NCI-H2081 treated with DMSO at 0.1 percent for 48 hours (cell line): ENCODE measurements around the gene METTL25B.
A peak's percentile ranks its signal among the peaks of the same experiment; 100 is the strongest.

ENCODE experiments used
- DNase-seq: peaks from one replicate; lab custom pipeline; 2025; lab: John Stamatoyannopoulos, UW

Gene METTL25B

DNA sequence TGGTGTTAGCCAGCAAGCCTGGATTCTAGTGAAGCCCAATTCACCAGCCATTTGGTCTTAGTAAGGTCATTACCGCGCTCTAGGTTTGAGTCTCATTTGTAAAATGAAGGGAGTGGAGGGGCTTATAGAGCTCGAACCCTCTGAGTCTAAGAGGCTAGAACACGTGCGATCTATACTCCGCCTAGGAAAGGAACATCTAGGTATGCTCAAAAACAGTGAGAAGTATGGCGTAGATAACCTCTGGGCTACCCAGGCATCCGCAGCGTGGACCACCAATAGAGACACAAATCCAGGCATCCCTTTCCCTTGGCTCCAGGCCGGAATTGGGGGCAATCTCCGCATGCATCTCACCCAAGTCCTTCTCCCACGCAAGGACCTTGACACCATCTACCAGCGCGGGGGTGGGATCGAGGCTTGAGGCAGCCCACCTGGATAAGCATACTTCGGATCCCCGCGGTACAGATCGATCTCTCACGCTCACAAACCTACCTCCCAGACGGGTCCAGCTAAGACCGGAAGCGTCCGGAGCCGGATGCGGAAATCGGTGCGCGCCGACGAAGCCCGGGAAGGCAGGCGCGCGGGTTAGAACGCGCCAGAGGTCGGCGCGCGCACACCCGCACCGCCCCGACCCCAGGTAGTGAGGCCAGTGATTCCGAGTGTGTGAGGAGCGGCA is at the start of gene METTL25B:
Gene METTL25B, plus strand, starts transcription at position 544 of the 673 bp plus-strand sequence. CDS start 636 bp downstream, outside the sequence.
- peak; percentile 73 for DNase-seq

GRCh38 chr1:156680056-156680455 is 48.2 kb upstream of the METTL25B start:
- DNase-seq, result no peak

DNA sequence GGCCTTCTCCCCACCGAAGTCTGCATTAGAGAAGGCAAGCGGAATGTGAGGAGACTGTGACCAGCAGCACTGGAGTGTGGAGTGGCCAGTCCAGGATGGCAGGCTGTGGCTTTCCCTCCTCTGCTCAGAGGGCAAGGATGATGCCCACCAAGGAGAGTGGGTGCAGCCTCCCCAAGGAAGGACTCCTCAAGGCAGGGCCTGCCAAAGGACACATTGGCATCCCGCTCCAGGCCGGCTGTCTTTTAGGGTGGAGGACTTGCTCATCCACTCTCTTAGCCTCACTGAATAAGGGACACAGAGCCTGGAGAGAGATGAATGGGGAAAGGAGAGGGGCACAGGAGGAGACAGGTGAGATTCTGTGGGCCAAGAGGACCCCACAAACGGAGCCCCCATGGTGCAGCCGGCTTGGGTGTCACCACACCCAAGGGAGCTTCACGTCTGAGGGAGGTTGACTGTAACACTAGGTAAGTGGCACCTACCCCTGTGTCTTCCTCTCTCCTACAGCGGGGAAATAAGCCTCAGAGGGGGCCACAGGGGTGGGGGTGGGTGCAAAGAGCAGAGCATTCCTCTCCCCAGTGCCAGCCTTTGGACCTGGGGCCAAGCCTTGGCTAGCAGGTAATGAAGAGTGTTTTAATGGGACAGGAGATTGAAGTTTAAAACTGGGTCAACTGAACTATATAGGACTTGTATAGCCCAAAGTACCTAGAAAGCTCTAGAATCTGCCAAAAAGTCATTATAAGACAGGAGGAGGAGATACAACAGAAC is 46.9 kb upstream of the METTL25B start:
- DNase-seq, result no peak

DNA sequence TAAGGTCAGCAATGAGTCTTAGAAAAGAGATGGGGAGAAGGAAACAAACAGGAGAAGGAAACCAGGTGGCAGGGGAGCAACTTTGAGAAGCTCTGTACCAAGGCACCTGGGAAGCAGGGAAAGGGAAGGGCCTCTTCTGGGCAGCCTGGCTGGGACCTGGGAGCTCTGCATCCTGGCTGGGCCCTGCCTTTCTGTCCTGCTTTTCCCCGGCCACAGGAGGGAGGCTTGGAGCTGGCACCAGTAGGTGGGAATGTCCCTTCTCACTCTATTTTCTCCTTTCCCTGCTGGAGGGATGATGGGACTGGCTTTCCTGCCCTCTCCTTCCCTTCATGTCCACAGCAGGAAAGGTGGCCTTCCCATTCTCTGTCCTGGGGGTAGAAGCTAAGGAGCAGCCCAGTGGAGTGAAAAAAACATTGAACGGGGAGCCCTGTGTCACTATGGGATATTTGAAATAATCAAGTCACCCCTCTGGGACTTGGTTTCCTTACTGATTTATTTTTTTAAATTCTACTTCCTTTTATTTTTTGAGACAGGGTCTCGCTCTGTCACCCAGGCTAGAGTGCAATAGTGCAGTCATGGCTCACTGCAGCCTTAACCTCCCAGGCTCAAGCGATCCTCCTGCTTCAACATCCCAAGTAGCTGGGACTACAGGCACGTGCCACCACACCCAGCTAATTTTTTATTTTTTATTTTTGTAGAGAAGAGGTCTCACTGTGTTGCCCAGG is 45.9 kb upstream of the METTL25B start:
- no peak for DNase-seq

GRCh38 chr1:156684227-156684782 is 44.0 kb upstream of the METTL25B start:
- DNase-seq, result no peak

DNA sequence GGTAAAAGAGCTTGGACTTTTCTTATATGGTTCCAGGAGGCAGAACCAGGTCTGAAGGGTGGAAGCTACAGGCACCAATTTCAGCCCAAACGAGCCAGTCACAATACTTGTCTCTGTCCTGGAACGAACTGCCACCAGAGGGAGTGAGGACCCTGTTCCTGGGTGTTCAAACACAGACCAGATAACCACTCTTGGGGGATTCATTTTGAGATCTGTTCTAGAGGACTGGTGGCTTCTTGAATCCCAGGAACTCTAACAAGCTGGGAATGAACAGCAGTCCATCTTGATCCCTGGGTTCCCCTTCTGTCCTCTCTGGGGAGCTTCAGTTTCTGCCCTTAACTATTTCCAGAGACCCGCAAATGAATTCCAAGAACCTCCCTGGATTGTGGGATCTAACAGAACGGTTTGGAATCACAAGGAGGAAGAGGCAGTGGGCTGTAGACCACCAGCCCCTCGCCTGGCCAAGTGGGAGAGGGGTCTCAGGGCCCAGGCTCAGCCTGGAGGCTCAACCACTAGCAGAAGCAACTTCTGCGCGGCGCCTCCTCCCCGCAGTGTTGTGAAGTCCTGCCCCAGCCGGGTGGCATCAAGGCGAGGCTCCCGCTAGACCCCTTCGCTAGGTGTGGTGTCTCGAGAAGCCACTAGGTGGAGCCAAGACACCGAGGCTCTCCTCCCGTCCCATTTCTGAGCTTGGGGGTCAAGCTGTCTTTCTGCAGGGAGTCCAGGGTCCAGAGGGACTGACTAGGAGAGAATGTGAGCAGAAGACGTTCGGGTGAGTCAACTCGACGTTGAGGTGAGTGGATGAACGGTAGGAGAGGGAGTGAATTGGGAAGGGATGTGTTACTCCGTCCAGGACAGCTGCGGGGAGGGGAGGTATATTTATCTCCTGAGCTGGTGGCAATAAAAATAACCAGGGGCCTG is 39.0 kb upstream of the METTL25B start:
- peak; percentile 37 for DNase-seq

- no peak for DNase-seq
Observed at GRCh38 chr1:156689953-156690674, 38.2 kb upstream of the METTL25B start.

DNA sequence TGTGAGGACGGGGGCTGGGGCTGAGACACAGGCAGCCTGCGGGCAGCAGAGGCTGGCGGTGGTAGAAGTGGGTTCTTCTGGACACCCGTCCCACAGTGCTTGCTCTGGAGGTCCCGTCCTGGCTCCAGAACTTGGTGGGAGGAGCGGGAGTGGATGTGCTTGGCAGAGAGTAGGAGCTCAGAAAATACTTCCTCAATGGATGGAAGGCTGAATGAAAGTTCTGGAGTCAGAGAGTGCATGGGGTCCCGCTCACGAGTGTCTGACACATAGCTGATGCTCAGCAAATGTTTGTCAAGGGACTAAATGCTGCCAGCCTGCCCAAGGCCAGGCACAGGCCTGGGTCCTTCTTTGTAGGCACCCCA is 37.6 kb upstream of the METTL25B start:
- no peak for DNase-seq

DNA sequence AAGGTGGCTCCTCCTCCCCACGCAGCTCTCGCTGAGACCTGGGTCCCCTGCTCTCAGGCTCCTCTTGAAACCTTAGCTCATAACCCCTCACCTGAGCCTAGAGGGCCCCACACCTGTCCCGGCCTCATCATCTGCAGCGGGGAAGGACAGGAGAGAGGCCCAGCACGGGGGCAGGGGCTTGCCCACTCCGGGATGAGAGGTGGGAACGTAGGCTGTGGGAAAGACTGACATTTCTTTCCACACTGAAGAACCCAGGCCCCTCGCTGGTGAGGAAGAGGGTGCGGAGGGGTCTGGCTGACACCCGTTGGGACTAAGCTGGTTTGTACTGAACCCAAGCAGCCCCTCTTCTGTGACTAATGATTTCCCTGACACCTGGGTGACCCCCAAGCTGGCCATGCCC is 37.1 kb upstream of the METTL25B start:
- DNase-seq, result no peak

- no peak for DNase-seq
Observed at GRCh38 chr1:156691665-156692440, 36.4 kb upstream of the METTL25B start.

DNA sequence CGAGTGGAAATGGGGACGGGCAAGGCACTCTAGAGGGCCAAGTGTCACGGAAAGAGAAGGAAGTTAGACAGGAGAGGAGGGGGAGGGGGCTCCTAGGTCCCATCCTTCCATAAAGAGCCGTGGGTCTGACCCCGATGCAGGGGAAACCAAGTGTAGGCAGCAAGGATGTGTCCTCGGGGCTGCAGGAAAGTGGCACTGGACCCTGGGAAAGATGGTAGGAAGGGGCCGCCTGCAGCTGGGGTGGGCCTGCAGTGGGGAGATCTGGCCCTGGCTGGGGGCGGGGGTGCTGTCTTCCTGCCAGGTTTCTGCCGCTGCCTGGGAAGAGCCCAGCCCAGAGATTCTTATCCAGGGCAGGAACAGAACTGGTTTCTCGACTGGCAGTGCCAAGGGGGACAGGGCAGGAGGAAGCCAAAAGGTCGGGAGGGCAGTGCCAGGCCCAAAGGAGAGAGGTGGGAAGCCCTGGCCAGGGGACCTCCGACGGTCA is 35.8 kb upstream of the METTL25B start:
- DNase-seq, result no peak

DNA sequence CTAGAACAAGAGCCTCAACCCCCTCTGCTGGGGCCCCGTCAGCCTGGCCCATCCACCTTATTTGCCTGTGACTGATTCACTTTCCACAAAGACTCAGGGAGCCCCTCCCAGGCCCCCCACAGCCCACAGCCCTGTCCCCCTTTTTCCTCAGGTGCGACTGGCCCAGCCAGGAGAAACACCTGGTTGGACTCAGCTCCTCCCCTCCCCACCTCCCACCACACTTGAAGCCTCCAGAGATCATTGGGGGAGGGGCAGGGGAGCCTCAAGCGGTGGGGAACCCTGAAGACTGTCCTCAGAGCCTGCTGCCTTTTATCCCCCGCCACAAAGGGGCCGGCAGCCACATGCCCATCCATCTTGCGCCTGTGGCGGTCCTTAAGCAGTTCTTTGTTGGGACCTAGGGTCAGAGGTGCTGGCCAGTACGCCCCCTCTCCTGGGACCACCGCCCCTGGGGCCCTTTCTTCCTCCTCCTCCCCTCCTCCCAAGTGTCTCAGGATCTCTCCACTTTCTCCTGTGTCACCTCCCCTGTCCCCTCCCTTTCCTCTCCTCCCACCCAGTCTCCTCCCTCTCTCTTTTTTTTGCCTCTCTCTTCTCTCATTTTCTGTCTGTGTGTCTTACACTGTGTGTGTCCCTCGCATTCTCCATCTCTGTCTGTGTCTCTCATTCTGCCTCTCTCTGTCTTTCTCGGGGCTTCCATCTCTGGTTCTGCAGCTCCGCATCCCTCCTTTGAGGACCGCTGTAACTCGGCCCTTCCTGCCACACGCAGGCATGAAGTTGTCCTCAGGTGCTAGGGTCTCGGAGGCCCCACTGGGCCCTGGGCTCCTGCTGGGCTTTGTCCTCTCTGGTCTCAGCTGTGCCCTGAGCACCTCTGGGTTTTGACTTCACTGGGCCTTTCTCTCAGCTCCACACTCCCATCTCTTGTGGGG is 35.1 kb upstream of the METTL25B start:
- no peak for DNase-seq

GRCh38 chr1:156693848-156694689 is 34.2 kb upstream of the METTL25B start:
- DNase-seq, result no peak

- no peak for DNase-seq
Observed at GRCh38 chr1:156694690-156694962, 33.6 kb upstream of the METTL25B start.

GRCh38 chr1:156696755-156697154 is 31.5 kb upstream of the METTL25B start:
- no peak for DNase-seq

DNA sequence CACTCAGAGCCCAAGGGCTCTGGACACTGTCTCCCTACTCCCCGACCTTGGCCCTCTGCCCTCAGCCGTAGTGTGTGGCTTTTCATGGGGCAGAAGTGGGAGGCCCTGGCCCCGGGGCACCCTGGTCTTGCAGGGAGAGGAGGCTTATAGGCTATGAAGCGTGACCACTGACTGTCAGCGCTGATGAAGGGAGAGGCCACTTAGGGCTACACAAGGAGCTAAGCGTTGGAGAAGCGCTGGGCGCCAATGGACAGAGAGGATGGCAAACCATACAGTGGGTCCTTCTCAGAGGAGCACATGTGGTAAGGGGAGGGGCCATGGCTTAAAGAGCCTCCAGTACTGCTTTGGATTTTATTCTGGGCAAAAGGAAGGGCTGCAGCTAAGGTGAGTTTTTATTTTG is 30.8 kb upstream of the METTL25B start:
- DNase-seq, result no peak

- DNase-seq, result no peak
Observed at GRCh38 chr1:156698995-156699394, 29.3 kb upstream of the METTL25B start.
